Epithelial cell of prostate (primary cell): Measurements from ENCODE around the gene PHACTR4.
"Not testable (repeated sequence)": the region's sequence is repeated elsewhere in the genome, so short reads cannot be mapped to it uniquely, and the experiment has no call there.

Experiments used
- DNase-seq: peaks from one replicate; pipeline ENCODE4 v3.0.0-alpha.2; 2011; ENCODE audit warnings: low read depth, low spot score
- H3K27ac ChIP-seq: fragments of 450-650 bp; 2 replicates; pipeline ENCODE4 v1.5.1; 2017; ENCODE audit warnings: mild to moderate bottlenecking

Gene PHACTR4

GRCh38 chr1:28518745-28519341, 149.3 kb downstream of the PHACTR4 start:
- H3K27ac ChIP-seq = peak overlapping the region; percentile 98
- DNase-seq = no peak

DNA sequence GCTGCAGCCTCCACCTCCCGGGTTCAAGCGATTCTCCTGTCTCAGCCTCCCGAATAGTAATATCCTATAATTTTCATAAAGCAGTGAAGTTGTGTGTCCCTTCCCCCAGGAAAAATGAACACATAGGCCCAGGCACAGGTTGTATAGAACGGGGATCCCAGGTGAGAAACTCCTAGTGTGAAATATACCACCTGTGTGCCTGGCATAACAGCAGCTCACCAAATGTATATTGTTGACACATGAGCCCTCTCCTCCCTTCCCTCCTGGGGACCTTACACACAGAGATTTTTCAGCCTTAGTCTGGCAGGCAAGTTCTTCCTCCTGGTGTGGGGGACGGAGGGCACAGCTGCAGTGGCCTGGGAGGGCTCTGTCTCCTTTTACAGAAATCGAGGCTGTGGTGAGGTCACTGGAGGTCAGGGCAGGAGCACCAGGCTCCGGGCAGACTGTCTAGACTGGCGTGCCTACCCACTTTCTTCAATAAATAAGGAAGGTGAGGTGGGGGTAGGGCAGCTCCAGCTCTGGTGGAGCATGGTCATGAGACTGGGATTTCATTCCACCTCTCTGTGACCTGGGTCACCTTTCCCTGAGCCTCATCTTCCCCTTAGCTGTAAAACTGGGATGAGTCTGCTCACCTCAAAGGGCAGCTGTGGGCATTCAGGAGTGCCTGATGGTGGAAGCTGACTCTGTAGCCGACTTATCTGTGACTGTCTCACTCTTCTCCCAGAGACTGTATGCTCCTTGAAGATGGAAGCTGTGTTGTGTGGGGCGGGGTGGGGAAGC, 150.6 kb downstream of the PHACTR4 start:
- no peak overlapping the region for H3K27ac ChIP-seq
- DNase-seq = no peak

GRCh38 chr1:28520796-28521195, 151.3 kb downstream of the PHACTR4 start:
- not testable (repeated sequence) for H3K27ac ChIP-seq, DNase-seq

GRCh38 chr1:28521502-28522164, 152.1 kb downstream of the PHACTR4 start:
- no peak for DNase-seq
- no peak overlapping the region for H3K27ac ChIP-seq

DNA sequence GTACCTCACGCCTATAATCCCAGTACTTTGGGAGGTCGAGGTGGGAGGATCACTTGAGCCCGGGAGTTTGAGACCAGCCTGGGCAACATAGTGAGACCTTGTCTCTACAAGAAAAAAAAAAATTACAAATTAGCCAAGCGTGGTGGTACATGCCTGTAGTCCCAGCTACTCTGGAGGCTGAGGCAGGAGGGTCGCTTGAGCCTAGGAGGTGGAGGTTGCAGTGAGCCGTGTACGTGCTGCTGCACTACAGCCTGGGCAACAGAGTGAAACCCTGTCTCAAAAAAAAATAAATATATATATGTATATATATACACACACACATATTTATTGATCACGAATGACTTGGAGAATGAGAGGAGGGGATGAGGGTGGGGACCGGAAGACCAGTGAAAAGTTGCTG, 153.0 kb downstream of the PHACTR4 start:
- H3K27ac ChIP-seq, DNase-seq: not testable (repeated sequence)

DNA sequence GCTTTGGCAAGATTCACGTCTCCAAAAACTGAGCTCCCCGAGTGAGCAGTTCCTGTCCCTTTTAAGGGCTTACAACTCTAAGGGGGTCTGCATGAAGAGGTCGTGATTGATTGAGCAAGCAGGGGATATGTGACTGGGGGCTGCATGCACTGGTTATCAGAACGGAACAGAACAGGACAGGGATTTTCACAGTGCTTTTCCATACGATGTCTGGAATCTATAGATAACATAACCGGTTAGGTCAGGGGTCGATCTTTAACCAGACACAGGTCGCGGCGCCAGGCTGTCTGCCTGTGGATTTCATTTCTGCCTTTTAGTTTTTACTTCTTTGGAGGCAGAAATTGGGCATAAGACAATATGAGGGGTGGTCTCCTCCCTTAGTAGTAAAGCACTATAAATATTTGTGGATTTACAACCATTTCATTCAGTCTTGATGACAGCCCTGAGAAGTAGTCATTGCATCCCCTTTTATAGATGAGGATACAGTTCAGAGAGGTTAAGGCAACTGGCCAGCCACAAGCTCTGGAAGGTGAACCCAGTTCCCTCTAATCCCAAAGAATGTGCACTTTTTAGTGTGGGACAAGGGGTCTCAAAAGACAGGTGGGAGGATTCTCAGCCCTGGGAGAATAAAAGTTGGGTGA, 155.6 kb downstream of the PHACTR4 start:
- peak overlapping the region; percentile 66 for H3K27ac ChIP-seq
- not testable (repeated sequence) for DNase-seq

- peak overlapping the region; percentile 66 for H3K27ac ChIP-seq
- DNase-seq = no peak
These were observed 157.3 kb downstream of the PHACTR4 start for GRCh38 chr1:28526886-28527285.

DNA sequence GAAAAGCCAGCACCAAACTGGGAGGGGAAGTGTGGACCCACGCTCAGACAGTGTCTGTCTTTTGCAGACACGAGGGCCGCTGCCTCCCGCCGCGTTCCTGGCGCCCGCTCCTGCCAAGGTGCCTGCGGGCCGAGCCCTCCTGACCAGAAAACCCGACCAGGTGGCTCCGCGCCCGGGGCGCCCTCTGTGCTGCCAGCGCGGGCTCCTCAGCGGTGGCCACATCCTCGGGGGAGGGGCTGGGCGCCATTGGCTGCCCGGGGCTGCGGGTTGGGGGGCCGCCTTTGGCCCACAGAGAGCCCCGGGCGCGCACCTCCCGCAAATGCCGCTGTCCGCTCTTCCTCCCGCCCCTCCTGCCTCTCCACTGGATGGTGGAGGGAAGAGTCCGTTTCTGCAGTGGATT, 160.9 kb downstream of the PHACTR4 start:
- DNase-seq = no peak
- no peak overlapping the region for H3K27ac ChIP-seq

GRCh38 chr1:28534671-28535070, 165.1 kb downstream of the PHACTR4 start:
- DNase-seq = no peak
- no peak overlapping the region for H3K27ac ChIP-seq

- H3K27ac ChIP-seq = no peak overlapping the region
- no peak for DNase-seq
These were observed 165.6 kb downstream of the PHACTR4 start for GRCh38 chr1:28535180-28535579.

DNA sequence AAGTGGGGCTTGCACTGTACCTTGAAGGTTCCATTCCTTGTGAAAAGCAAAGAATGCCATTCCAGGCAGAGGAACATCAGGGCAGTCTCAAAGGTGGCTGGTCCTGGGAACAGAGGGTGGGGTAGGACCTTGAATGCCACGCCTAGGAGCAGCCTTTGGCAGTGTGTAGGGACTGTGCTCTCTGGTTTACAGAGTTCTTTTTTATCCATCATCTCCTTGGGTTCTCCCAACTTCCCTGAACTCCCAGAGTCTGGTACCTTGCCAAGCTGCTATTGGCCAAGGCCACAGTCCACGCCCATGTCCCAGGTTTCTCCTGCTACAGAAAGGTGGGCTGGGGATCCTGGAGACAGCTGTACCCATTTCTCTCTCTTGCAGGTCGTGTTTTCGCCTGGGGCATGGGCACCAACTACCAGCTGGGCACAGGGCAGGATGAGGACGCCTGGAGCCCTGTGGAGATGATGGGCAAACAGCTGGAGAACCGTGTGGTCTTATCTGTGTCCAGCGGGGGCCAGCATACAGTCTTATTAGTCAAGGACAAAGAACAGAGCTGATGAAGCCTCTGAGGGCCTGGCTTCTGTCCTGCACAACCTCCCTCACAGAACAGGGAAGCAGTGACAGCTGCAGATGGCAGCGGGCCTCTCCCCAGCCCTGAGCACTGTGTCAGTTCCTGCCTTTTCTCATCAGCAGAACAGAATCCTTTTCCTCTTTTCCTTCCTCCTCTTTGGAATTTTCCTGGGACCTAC, 168.1 kb downstream of the PHACTR4 start:
- DNase-seq = no peak
- no peak overlapping the region for H3K27ac ChIP-seq

- H3K27ac ChIP-seq = no peak overlapping the region
These were observed 168.7 kb downstream of the PHACTR4 start for GRCh38 chr1:28538286-28538685.

GRCh38 chr1:28540651-28541050, 171.1 kb downstream of the PHACTR4 start:
- no peak overlapping the region for H3K27ac ChIP-seq
- no peak for DNase-seq

More at GRCh38 chr1:28538286-28538685, 168.7 kb downstream of the PHACTR4 start:
- no peak for DNase-seq

DNA sequence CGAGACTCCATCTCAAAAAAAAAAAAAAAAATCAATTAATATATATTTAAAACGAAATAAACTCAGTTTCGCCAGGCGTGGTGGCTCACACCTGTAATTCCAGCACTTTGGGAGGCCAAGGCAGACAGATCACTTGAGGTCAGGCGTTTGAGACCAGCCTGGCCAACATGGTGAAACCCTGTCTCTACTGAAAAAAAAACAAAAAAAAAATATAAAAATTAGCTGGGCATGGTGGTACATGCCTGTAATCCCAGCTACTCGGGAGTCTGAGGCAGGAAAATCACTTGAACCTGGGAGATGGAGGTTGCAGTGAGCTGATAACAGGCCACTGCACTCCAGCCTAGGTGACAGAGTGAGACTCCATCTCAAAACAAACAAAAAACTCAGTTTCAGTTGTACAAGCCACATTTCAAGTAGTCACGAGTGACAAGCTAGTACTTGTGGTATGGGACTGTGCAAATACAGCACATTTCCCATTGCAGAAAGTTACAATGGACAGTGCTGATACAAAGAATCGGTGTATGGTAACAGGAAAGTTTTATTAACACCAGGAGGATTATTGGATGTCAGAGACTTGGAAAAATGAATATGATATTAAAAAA, 172.0 kb downstream of the PHACTR4 start:
- H3K27ac ChIP-seq = peak overlapping the region; percentile 15
- DNase-seq = not testable (repeated sequence)

DNA sequence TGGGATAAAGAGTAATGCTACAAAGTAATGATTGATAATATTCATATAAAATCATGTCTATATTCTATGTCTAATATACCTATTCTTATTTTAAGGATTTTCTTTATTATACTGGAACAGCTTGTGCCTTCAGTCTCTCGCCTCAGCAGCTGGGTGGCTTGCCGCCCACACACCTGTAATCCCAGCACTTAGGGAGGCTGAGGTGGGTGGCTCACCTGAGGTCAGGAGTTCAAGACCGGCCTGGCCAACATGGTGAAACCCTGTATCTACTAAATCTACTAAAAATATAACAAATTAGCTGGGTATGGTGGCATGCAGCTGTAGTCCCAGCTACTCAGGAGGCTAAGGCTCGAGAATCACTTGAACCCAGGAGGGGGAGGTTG, 175.7 kb downstream of the PHACTR4 start:
- DNase-seq = no peak
- no peak overlapping the region for H3K27ac ChIP-seq

GRCh38 chr1:28548318-28548717, 178.8 kb downstream of the PHACTR4 start:
- no peak for DNase-seq
- H3K27ac ChIP-seq = no peak overlapping the region
